A549 treated with CORT108297 at 1 μM for 4 hours (cell line): ENCODE data around the gene YY1. TPM values are rescaled to one million over a fixed set of nuclear protein-coding genes. Genes with fewer than 3 reads are reported as not detected.

Source experiments
- total RNA-seq: library from RNA; stranded (reverse); fragments of 200-300 nt; extraction: Qiagen RNA extraction; gene quantifications from 5 replicates; pipeline ENCODE4 v1.2.3, GENCODE V29; 2022

The YY1 gene
- 67.6 to 77.7 TPM (median 72.5 TPM) in 5 replicates for total RNA-seq

DNA sequence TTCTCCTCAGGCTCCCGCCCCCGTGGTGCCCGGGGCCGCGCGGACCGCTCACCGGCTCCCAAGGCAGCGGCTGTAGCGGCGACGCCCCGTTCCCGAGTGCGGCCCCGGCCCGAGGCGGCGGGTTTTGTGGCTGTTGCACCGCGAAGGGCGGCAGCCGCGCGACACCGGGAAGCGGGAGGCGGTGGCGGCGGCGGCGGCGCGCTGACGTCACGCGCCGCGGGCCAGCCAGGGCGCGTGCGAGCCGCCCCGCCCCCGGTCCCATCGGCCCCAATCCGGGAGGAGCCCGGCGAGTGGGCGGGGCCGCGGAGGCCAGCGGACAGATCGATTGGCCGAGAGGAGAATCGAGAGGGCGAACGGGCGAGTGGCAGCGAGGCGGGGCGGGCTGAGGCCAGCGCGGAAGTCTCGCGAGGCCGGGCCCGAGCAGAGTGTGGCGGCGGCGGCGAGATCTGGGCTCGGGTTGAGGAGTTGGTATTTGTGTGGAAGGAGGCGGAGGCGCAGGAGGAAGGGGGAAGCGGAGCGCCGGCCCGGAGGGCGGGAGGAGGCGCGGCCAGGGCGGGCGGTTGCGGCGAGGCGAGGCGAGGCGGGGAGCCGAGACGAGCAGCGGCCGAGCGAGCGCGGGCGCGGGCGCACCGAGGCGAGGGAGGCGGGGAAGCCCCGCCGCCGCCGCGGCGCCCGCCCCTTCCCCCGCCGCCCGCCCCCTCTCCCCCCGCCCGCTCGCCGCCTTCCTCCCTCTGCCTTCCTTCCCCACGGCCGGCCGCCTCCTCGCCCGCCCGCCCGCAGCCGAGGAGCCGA, at the start of gene YY1:
Gene YY1 (plus strand): TSS at position 726 of the 792 bp plus-strand sequence. CDS start 101 bp downstream, outside the sequence.

DNA sequence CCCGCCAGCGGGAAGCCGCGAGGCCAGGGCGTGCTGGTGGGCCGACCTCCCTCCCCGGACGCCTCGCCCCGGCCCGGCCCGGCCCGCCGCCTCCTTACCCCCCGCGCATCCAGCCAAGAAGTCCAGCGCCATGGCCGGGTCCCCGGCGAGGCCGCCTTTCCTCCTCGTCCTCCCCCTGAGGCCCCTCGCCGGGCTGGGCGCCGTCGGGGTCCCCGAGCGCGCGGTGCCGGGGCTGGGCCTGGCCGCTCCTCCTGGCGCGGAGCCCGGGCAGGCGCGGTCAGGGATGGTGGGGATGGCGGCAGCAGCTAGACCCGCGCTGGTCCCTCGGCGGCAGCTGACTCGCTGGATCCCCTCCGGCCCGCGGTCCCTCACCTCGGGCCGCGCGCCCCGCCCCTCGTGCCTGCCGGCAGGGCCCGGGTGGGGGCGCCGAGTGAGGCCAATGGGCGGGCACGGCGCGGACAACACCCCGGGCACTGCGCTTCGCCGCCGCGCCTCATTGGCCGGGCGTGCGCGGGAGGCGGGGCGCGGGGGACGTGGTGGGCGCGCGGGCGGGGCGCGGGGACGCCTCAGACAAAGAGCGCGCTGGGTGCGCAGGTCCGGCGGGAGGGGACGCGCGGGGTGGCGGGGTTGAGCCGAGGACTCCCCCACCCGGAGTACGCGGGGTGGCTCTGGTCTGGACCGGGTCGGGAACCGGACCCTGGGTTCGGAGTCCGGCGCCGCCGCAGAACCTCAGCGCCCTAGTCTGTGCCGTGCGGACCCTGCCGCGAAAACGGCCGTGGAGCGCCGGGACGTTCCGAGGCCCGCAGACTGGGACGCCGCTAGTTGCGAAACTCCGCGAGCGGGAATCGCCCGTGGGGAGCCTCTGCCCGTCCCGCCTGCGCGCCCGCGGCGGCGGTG, 67.4 kb downstream of the YY1 start, which contains the start of gene SLC25A29:
Gene SLC25A29 (minus strand): TSS at position 344 of the 897 bp plus-strand sequence. CDS start 212 bp downstream, at position 132.

DNA sequence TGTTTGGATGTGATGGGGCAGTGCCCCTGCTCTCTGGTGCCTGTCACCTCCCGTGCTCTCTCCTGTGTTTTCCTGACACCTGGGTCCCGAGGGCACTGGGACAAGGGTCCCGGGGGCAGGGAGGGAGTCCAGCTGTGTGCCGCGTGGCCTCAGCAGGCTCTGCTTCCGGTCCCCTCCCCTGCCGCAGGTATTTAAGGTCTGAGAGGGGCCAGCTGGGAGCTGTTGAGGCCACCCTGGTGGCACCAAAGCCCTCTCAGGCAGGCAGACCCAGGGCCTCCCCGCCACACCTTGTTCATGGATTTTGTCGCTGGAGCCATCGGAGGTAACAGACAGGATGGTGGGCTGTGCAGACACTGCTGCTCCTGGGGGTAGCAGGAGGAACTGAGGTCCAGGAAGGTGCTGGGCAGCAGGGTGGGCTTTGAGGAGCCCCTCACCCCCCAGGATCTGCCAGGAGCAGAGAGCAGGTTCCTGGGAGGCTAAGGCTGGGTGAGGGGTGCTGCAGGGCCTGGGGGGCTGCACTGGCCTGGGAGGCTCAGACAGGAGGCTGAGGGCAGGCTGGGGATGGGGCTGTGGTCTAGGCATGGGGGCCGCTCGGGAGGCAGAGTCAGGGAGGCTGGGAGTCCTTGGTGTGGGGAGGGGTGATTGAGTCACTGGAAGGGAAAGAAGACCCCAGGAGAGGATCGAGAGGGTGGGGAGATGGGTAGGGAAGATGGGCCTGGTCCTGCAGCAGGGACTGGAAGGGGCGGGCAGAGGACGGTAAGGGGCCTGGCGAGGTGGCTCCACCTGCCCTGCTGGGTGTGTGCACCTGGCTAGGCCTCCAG, 84.4 kb downstream of the YY1 start, which contains the start of gene SLC25A47:
Gene SLC25A47 (plus strand): TSS at position 219 of the 821 bp plus-strand sequence. CDS start 76 bp downstream, at position 295.

Other genes with a start within 250 kb of the YY1 start
- gene EVL, start 173.7 kb upstream of the YY1 start, total RNA-seq: 20.1 to 25.3 TPM (median 23.0 TPM) in 5 replicates
- 1.2 to 2.3 TPM (median 1.8 TPM) in 5 replicates for gene DEGS2, start 79.5 kb upstream of the YY1 start, total RNA-seq
- 6.8 to 12.1 TPM (median 11.0 TPM) in 5 replicates for gene SLC25A29, start 67.3 kb downstream of the YY1 start, total RNA-seq
- not detected in 5 replicates for gene SLC25A47, start 84.2 kb downstream of the YY1 start, total RNA-seq
- gene WDR25, start 137.3 kb downstream of the YY1 start, total RNA-seq: 10.3 to 10.7 TPM (median 10.7 TPM) in 5 replicates